Adrenal gland (tissue), 5 donors: ENCODE data around the gene SCYGR8.

ENCODE experiments used
- POLR2A ChIP-seq, 2 donors: fragments of 450-650 bp; IDR thresholded peaks; one replicate each; pipeline ENCODE4 v1.6.1; 2017; ENCODE audit warnings: antibody characterized with exemption in 2 of 2, mild to moderate bottlenecking in 2 of 2, moderate library complexity in 1 of 2
- TF ChIP-seq, protein P1 (sequence below), 6 experiments: fragments of 450-650 bp in 4 of 6; fragments of 200-600 bp in 2 of 6; sonication (generic) in 1 of 6; IDR thresholded peaks; 1 replicate in 5 of 6; 2 replicates in 1 of 6; pipeline versions ENCODE4 v1.5.1 to v1.8.0; 2016 to 2021; ENCODE audit warnings: antibody characterized with exemption in 6 of 6, mild to moderate bottlenecking in 2 of 6, moderate library complexity in 1 of 6
- donor health status: DM: no; HTN: no; CAD: no.

DNA sequence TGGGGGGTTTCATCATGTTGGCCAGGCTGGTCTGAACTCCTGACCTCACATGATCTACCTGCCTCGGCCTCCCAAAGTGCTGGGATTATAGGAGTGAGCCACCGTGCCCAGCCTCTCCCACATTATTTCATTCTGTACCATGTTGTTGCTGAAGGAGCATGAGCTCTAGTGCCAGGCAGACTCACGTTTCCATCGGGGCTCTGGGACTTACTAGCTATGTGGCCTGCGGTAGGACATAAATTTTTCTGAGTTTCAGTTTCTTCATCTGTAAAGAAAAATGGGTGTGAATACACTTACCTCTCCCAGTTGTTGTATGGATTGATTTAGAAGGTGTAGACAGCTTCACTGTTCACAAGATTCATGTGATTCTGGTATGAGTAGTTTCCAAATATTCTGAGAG is 37.1 kb downstream of the SCYGR8 start:
- TF ChIP-seq, protein P1, sequence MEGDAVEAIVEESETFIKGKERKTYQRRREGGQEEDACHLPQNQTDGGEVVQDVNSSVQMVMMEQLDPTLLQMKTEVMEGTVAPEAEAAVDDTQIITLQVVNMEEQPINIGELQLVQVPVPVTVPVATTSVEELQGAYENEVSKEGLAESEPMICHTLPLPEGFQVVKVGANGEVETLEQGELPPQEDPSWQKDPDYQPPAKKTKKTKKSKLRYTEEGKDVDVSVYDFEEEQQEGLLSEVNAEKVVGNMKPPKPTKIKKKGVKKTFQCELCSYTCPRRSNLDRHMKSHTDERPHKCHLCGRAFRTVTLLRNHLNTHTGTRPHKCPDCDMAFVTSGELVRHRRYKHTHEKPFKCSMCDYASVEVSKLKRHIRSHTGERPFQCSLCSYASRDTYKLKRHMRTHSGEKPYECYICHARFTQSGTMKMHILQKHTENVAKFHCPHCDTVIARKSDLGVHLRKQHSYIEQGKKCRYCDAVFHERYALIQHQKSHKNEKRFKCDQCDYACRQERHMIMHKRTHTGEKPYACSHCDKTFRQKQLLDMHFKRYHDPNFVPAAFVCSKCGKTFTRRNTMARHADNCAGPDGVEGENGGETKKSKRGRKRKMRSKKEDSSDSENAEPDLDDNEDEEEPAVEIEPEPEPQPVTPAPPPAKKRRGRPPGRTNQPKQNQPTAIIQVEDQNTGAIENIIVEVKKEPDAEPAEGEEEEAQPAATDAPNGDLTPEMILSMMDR (IDR thresholded peaks at IDR 0.05) = no peak
- TF ChIP-seq POLR2A (IDR thresholded peaks at IDR 0.05) = no peak
